Measurements from ENCODE around the gene NOL9. TPM values are rescaled to one million over a fixed set of nuclear protein-coding genes. Genes with fewer than 3 reads are reported as not detected.

NOL9 gene
- total and polyA plus RNA-seq, 8 donors: 2.7 to 150 (median 23.5) TPM

- peaks cover 31 to 68% (median 62%) of the 10 kb centered on the region in 4 donors for H3K36me3 ChIP-seq
- H3K4me1 ChIP-seq: peaks cover 34 to 89% (median 60%) of the 10 kb centered on the region in 4 donors
- H3K4me3 ChIP-seq: no peak overlapping the region
- intact Hi-C loops (cut with DNase I; ENCODE audit: low total_unique reads): no loop called here
- WGBS, 5 donors: 30 to 52% (median 39%) methylated on average over 9 to 13 of the region's 13 CpGs
- H3K9me3 ChIP-seq: no peaks in the 10 kb centered on the region
- no peak for TF ChIP-seq EP300 (IDR thresholded peaks at IDR 0.05)
- no peak for TF ChIP-seq POLR2A (IDR thresholded peaks at IDR 0.05)
- TF ChIP-seq CTCF (IDR thresholded peaks at IDR 0.05): no peak
- TF ChIP-seq POLR2AphosphoS5 (IDR thresholded peaks at IDR 0.05): no peak
- DNase-seq: peak in 1 of 2 donors; percentile 57
- no peaks in the 10 kb centered on the region for H3K27me3 ChIP-seq
- H3K27ac ChIP-seq: peak overlapping the region in 3 of 5 donors; percentile 49 to 51 (median 50)
Observed at GRCh38 chr1:6587261-6588005, 33.1 kb upstream of the NOL9 start.

GRCh38 chr1:6586404-6586816 is 32.1 kb upstream of the NOL9 start:
- H3K36me3 ChIP-seq: peaks cover 24 to 57% (median 52%) of the 10 kb centered on the region in 4 donors
- TF ChIP-seq POLR2A (IDR thresholded peaks at IDR 0.05): no peak
- TF ChIP-seq POLR2AphosphoS5 (IDR thresholded peaks at IDR 0.05): no peak
- no peak for TF ChIP-seq CTCF (IDR thresholded peaks at IDR 0.05)
- TF ChIP-seq EP300 (IDR thresholded peaks at IDR 0.05): no peak
- no peak overlapping the region for H3K4me3 ChIP-seq
- H3K9me3 ChIP-seq: no peaks in the 10 kb centered on the region
- 83 to 93% (median 88%) methylated on average over 10 to 11 of the region's 11 CpGs for WGBS, 5 donors
- no peak for DNase-seq
- H3K27me3 ChIP-seq: no peaks in the 10 kb centered on the region
- peaks cover 33 to 89% (median 65%) of the 10 kb centered on the region in 4 donors for H3K4me1 ChIP-seq
- H3K27ac ChIP-seq: peak overlapping the region in 2 of 5 donors; percentile 49 to 51
- intact Hi-C loops (cut with DNase I; ENCODE audit: low total_unique reads): no loop called here

- DNase-seq: no peak
- 57 to 89% (median 79%) methylated on average over 4 to 7 of the region's 7 CpGs for WGBS, 5 donors
- H3K9me3 ChIP-seq: no peaks in the 10 kb centered on the region
- H3K27me3 ChIP-seq: no peaks in the 10 kb centered on the region
- no peak overlapping the region for H3K4me3 ChIP-seq
- intact Hi-C loops (cut with DNase I; ENCODE audit: low total_unique reads): no loop called here
- H3K4me1 ChIP-seq: peaks cover 38 to 89% (median 67%) of the 10 kb centered on the region in 4 donors
- TF ChIP-seq POLR2AphosphoS5 (IDR thresholded peaks at IDR 0.05): no peak
- no peak for TF ChIP-seq CTCF (IDR thresholded peaks at IDR 0.05)
- no peak for TF ChIP-seq POLR2A (IDR thresholded peaks at IDR 0.05)
- no peak for TF ChIP-seq EP300 (IDR thresholded peaks at IDR 0.05)
- peaks cover 24 to 52% (median 46%) of the 10 kb centered on the region in 4 donors for H3K36me3 ChIP-seq
- peak overlapping the region in 2 of 5 donors; percentile 49 to 51 for H3K27ac ChIP-seq
Observed at GRCh38 chr1:6585841-6586240, 31.5 kb upstream of the NOL9 start.

- H3K27ac ChIP-seq: peak overlapping the region in 1 of 5 donors; percentile 25
- WGBS, 5 donors: 69 to 86% (median 80%) methylated on average over 11 to 12 of the region's 12 CpGs
- DNase-seq: no peak
- H3K9me3 ChIP-seq: no peaks in the 10 kb centered on the region
- H3K4me3 ChIP-seq: no peak overlapping the region
- no peaks in the 10 kb centered on the region for H3K27me3 ChIP-seq
- peaks cover 19 to 45% (median 40%) of the 10 kb centered on the region in 4 donors for H3K36me3 ChIP-seq
- intact Hi-C loops (cut with DNase I; ENCODE audit: low total_unique reads): no loop called here
- H3K4me1 ChIP-seq: peaks cover 43 to 89% (median 73%) of the 10 kb centered on the region in 4 donors
- TF ChIP-seq CTCF (IDR thresholded peaks at IDR 0.05): peak in 1 of 7 experiments; percentile 5
- TF ChIP-seq EP300 (IDR thresholded peaks at IDR 0.05): no peak
- TF ChIP-seq POLR2AphosphoS5 (IDR thresholded peaks at IDR 0.05): no peak
Observed at GRCh38 chr1:6585081-6585722, 30.9 kb upstream of the NOL9 start.

Data from stomach (tissue), 9 donors.